Erythroblast (primary cell): ENCODE results near the gene EIPR1.
"Not testable (repeated sequence)": the region's sequence is repeated elsewhere in the genome, so short reads cannot be mapped to it uniquely, and the experiment has no call there.

ENCODE experiments used
- DNase-seq, 2 experiments: peaks; one replicate each; lab custom pipeline; 2025; lab: John Stamatoyannopoulos, UW
- GATA1 ChIP-seq: IDR thresholded peaks from 2 replicates; pipeline ENCODE4 v1.6.1; 2011; ENCODE audit warnings: low read depth, mild to moderate bottlenecking, control low read depth, low read length, moderate library complexity
- POLR2A ChIP-seq: IDR thresholded peaks from 2 replicates; pipeline ENCODE4 v1.6.1; 2011; ENCODE audit warnings: mild to moderate bottlenecking, low read length

Gene EIPR1

GRCh38 chr2:3187467-3187866 is 190.2 kb downstream of the EIPR1 start:
- TF ChIP-seq GATA1 (no peak), POLR2A (no peak)
- no peak for DNase-seq

GRCh38 chr2:3186766-3187165 is 190.9 kb downstream of the EIPR1 start:
- DNase-seq, result no peak
- no peak for TF ChIP-seq POLR2A
- TF ChIP-seq GATA1, result no peak

- no peak for TF ChIP-seq POLR2A
- no peak for TF ChIP-seq GATA1
- DNase-seq, result no peak
These were observed 191.7 kb downstream of the EIPR1 start for GRCh38 chr2:3185910-3186309.

- TF ChIP-seq POLR2A, result no peak
- DNase-seq, result no peak
These were observed 192.4 kb downstream of the EIPR1 start for GRCh38 chr2:3185256-3185655.

GRCh38 chr2:3184167-3184566 is 193.5 kb downstream of the EIPR1 start:
- TF ChIP-seq POLR2A (no peak), GATA1 (no peak)
- no peak for DNase-seq

- TF ChIP-seq POLR2A, result no peak
- DNase-seq, result no peak
These were observed 193.9 kb downstream of the EIPR1 start for GRCh38 chr2:3183766-3184165.

GRCh38 chr2:3182848-3183247 is 194.8 kb downstream of the EIPR1 start:
- TF ChIP-seq POLR2A (no peak), GATA1 (no peak)
- no peak for DNase-seq

GRCh38 chr2:3181416-3182010 is 196.1 kb downstream of the EIPR1 start:
- no peak for TF ChIP-seq POLR2A
- no peak for TF ChIP-seq GATA1

GRCh38 chr2:3180909-3181221 is 196.8 kb downstream of the EIPR1 start:
- DNase-seq, result not testable (repeated sequence)

More at GRCh38 chr2:3181416-3182010, 196.1 kb downstream of the EIPR1 start:
- no peak for DNase-seq

GRCh38 chr2:3180082-3180908 is 197.3 kb downstream of the EIPR1 start:
- TF ChIP-seq GATA1, result no peak
- TF ChIP-seq POLR2A, result no peak
- no peak for DNase-seq

- DNase-seq, result no peak
- TF ChIP-seq GATA1 (no peak), POLR2A (no peak)
These were observed 198.0 kb downstream of the EIPR1 start for GRCh38 chr2:3179626-3180025.

- DNase-seq, result no peak
- no peak for TF ChIP-seq POLR2A
- no peak for TF ChIP-seq GATA1
These were observed 198.4 kb downstream of the EIPR1 start for GRCh38 chr2:3179208-3179607.

GRCh38 chr2:3178578-3179031 is 199.0 kb downstream of the EIPR1 start:
- TF ChIP-seq GATA1 (no peak), POLR2A (no peak)
- DNase-seq, result no peak

GRCh38 chr2:3177891-3178577 is 199.6 kb downstream of the EIPR1 start:
- TF ChIP-seq POLR2A, result no peak
- no peak for TF ChIP-seq GATA1
- DNase-seq, result no peak
